HEK293 (cell line): ENCODE measurements around the gene STK11.
A peak's percentile ranks its signal among the peaks of the same experiment; 100 is the strongest.

ENCODE experiments used
- CTCF ChIA-PET: fragments of 350-600 bp; formaldehyde crosslinking; extraction: SDS; loops from one replicate; lab custom pipeline; 2021; ENCODE audit warnings: antibody characterized with exemption; lab: Yijun Ruan, JAX
- POLR2A ChIA-PET: fragments of 300-600 bp; formaldehyde crosslinking; extraction: SDS; loops from one replicate; lab custom pipeline; 2020; ENCODE audit warnings: antibody characterized with exemption, inconsistent platforms; lab: Yijun Ruan, JAX
- H3K27ac ChIP-seq: fragments of 200-500 bp; sonication (Bioruptor generic); 2 replicates; pipeline ENCODE4 v1.5.1; 2014; ENCODE audit warnings: low read depth, low read length, control low read depth, inconsistent platforms; ENCODE audit errors: extremely low read depth
- H3K36me3 ChIP-seq, 2 experiments: fragments of 200-500 bp in 1 of 2; sonication (Bioruptor generic) in 1 of 2; 1 replicate in 1 of 2; 2 replicates in 1 of 2; pipeline ENCODE4 v1.5.1; 2014 to 2017; ENCODE audit warnings: inconsistent platforms in 2 of 2, low read length in 2 of 2; ENCODE audit not compliant: control insufficient read depth in 2 of 2, insufficient read depth in 1 of 2
- H3K4me1 ChIP-seq: fragments of 200-500 bp; sonication (Bioruptor generic); 2 replicates; pipeline ENCODE4 v1.5.1; 2014; ENCODE audit warnings: mild to moderate bottlenecking, low read length, inconsistent platforms; ENCODE audit not compliant: control insufficient read depth, insufficient read depth
- H3K4me3 ChIP-seq: 2 replicates; pipeline ENCODE4 v1.5.1; 2011; ENCODE audit warnings: low read depth, mild to moderate bottlenecking, control low read depth, low read length, moderate library complexity
- H3K9me3 ChIP-seq: fragments of 200-500 bp; sonication (Bioruptor generic); 2 replicates; pipeline ENCODE4 v1.5.1; 2014; ENCODE audit warnings: low read depth, low read length, inconsistent platforms; ENCODE audit not compliant: control insufficient read depth, insufficient read depth
- GLIS1 ChIP-seq: fragments of 450-650 bp; formaldehyde crosslinking; IDR thresholded peaks from 2 replicates; pipeline ENCODE4 v1.5.1; 2016; ENCODE audit warnings: missing biosample characterization, missing genetic modification characterization
- GLIS2 ChIP-seq: fragments of 450-650 bp; formaldehyde crosslinking; IDR thresholded peaks from 2 replicates; pipeline ENCODE4 v1.5.1; 2016; ENCODE audit warnings: missing biosample characterization, missing genetic modification characterization
- KLF1 ChIP-seq: fragments of 450-650 bp; formaldehyde crosslinking; IDR thresholded peaks from 2 replicates; pipeline ENCODE4 v1.5.1; 2016; ENCODE audit warnings: missing biosample characterization, missing genetic modification characterization
- KLF10 ChIP-seq: fragments of 450-650 bp; IDR thresholded peaks from 2 replicates; pipeline ENCODE4 v1.5.1; 2018; ENCODE audit warnings: missing biosample characterization, mild to moderate bottlenecking, missing genetic modification characterization
- KLF16 ChIP-seq: fragments of 450-650 bp; formaldehyde crosslinking; IDR thresholded peaks from 2 replicates; pipeline ENCODE4 v1.5.1; 2017; ENCODE audit warnings: missing biosample characterization, missing genetic modification characterization
- KLF9 ChIP-seq: fragments of 450-650 bp; formaldehyde crosslinking; IDR thresholded peaks from 2 replicates; pipeline ENCODE4 v1.5.1; 2016; ENCODE audit warnings: missing biosample characterization, missing genetic modification characterization, low read depth
- MEIS1 ChIP-seq: sonication (generic); formaldehyde crosslinking; IDR thresholded peaks from 2 replicates; pipeline ENCODE4 v1.8.1; 2022; ENCODE audit warnings: missing genetic modification reagents, mild to moderate bottlenecking, borderline replicate concordance
- MYNN ChIP-seq: fragments of 450-650 bp; formaldehyde crosslinking; IDR thresholded peaks from 2 replicates; pipeline ENCODE4 v1.5.1; 2016; ENCODE audit warnings: missing biosample characterization, missing genetic modification characterization, borderline replicate concordance
- PATZ1 ChIP-seq: fragments of 450-650 bp; formaldehyde crosslinking; IDR thresholded peaks from 2 replicates; pipeline ENCODE4 v1.5.1; 2016; ENCODE audit warnings: missing biosample characterization, missing genetic modification characterization
- PBX3 ChIP-seq: sonication (generic); formaldehyde crosslinking; IDR thresholded peaks from 2 replicates; pipeline ENCODE4 v1.8.1; 2022; ENCODE audit warnings: mild to moderate bottlenecking, moderate library complexity, missing genetic modification reagents
- PRDM10 ChIP-seq: fragments of 450-650 bp; formaldehyde crosslinking; IDR thresholded peaks from 2 replicates; pipeline ENCODE4 v1.5.1; 2016; ENCODE audit warnings: missing biosample characterization, missing genetic modification characterization
- SALL2 ChIP-seq: fragments of 450-650 bp; formaldehyde crosslinking; IDR thresholded peaks from 2 replicates; pipeline ENCODE4 v1.5.0; 2017; ENCODE audit warnings: missing biosample characterization, mild to moderate bottlenecking, missing genetic modification characterization, borderline replicate concordance
- SP2 ChIP-seq: fragments of 450-650 bp; formaldehyde crosslinking; IDR thresholded peaks from 2 replicates; pipeline ENCODE4 v1.5.1; 2016; ENCODE audit warnings: missing biosample characterization, missing genetic modification characterization
- SP3 ChIP-seq: fragments of 450-650 bp; formaldehyde crosslinking; IDR thresholded peaks from 2 replicates; pipeline ENCODE4 v1.5.1; 2016; ENCODE audit warnings: missing biosample characterization, missing genetic modification characterization
- SP7 ChIP-seq: fragments of 450-650 bp; formaldehyde crosslinking; IDR thresholded peaks from 2 replicates; pipeline ENCODE4 v1.5.1; 2016; ENCODE audit warnings: missing biosample characterization, missing genetic modification characterization
- ZBTB49 ChIP-seq: fragments of 450-650 bp; formaldehyde crosslinking; IDR thresholded peaks from 2 replicates; pipeline ENCODE4 v1.5.1; 2016; ENCODE audit warnings: missing biosample characterization, missing genetic modification characterization, low read depth
- ZFHX2 ChIP-seq: fragments of 450-650 bp; formaldehyde crosslinking; conservative IDR thresholded peaks from 2 replicates; pipeline ENCODE4 v1.5.1; 2016; ENCODE audit warnings: missing biosample characterization, missing genetic modification characterization
- ZNF211 ChIP-seq: fragments of 450-650 bp; formaldehyde crosslinking; IDR thresholded peaks from 2 replicates; pipeline ENCODE4 v1.5.1; 2016; ENCODE audit warnings: low read depth, missing biosample characterization, missing genetic modification characterization
- ZNF398 ChIP-seq: fragments of 450-650 bp; formaldehyde crosslinking; IDR thresholded peaks from 2 replicates; pipeline ENCODE4 v1.5.1; 2017; ENCODE audit warnings: missing biosample characterization, missing genetic modification characterization
- ZNF530 ChIP-seq: fragments of 450-650 bp; formaldehyde crosslinking; IDR thresholded peaks from 2 replicates; pipeline ENCODE4 v1.5.1; 2016; ENCODE audit warnings: low read depth, missing biosample characterization, missing genetic modification characterization
- ZNF629 ChIP-seq: fragments of 450-650 bp; formaldehyde crosslinking; IDR thresholded peaks from 2 replicates; pipeline ENCODE4 v1.5.1; 2017; ENCODE audit warnings: missing biosample characterization, missing genetic modification characterization
- ZNF660 ChIP-seq: fragments of 450-650 bp; IDR thresholded peaks from 2 replicates; pipeline ENCODE4 v1.5.1; 2018; ENCODE audit warnings: missing biosample characterization, mild to moderate bottlenecking, missing genetic modification characterization
- TF ChIP-seq, protein P1 (sequence below): fragments of 450-650 bp; formaldehyde crosslinking; IDR thresholded peaks from 2 replicates; pipeline ENCODE4 v1.5.1; 2016; ENCODE audit warnings: missing biosample characterization, missing genetic modification characterization
- TF ChIP-seq, protein P2 (sequence below): fragments of 450-650 bp; formaldehyde crosslinking; optimal IDR thresholded peaks from 2 replicates; pipeline ENCODE3; 2016; ENCODE audit warnings: missing biosample characterization, mild to moderate bottlenecking, missing genetic modification characterization

STK11 gene

GRCh38 chr19:1269065-1269477 is 63.5 kb downstream of the STK11 start, which contains the start of gene CIRBP:
TSS of gene CIRBP (plus strand) at chr19:1269332. CDS start at chr19:1270934, 1,602 bp downstream.
- CTCF ChIA-PET = interaction anchor here (0.6 to 11.3 kb wide), 6 partner anchors 10 to 346 kb away, joined by 3 to 299 read pairs (median 4); no protein-coding TSS in a partner anchor
- Histone ChIP-seq H3K4me3 (peak within 1 kb of the TSS; percentile 44), H3K36me3 (peaks cover 4 to 43% of the 10 kb centered on the region in 2 experiments; a peak in 2 of 3 replicates), H3K4me1 (peaks cover 20% of the 10 kb centered on the region), H3K27ac (peak within 1 kb of the TSS; percentile 99), H3K9me3 (no peaks in the 10 kb centered on the region)
- POLR2A ChIA-PET = interaction anchor here (0.5 to 7.7 kb wide), 71 partner anchors 8 to 530 kb away, joined by 3 to 407 read pairs (median 4); partner anchors contain the start of genes ABCA7, ATP5F1D, CNN2 and GPX4
- TF ChIP-seq ZBTB49 (tag by site-specific recombination) = no peak
- no peak for TF ChIP-seq ZNF398 (tag by site-specific recombination)
- TF ChIP-seq, protein P1, sequence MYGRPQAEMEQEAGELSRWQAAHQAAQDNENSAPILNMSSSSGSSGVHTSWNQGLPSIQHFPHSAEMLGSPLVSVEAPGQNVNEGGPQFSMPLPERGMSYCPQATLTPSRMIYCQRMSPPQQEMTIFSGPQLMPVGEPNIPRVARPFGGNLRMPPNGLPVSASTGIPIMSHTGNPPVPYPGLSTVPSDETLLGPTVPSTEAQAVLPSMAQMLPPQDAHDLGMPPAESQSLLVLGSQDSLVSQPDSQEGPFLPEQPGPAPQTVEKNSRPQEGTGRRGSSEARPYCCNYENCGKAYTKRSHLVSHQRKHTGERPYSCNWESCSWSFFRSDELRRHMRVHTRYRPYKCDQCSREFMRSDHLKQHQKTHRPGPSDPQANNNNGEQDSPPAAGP (tag by site-specific recombination) = peak; percentile 19; the same call in 1 of the 2 replicates
- TF ChIP-seq ZNF211 = no peak
- TF ChIP-seq ZNF660 (tag by site-specific recombination) = peak; percentile 97; the same call in 1 of the 2 replicates
- TF ChIP-seq, protein P2, sequence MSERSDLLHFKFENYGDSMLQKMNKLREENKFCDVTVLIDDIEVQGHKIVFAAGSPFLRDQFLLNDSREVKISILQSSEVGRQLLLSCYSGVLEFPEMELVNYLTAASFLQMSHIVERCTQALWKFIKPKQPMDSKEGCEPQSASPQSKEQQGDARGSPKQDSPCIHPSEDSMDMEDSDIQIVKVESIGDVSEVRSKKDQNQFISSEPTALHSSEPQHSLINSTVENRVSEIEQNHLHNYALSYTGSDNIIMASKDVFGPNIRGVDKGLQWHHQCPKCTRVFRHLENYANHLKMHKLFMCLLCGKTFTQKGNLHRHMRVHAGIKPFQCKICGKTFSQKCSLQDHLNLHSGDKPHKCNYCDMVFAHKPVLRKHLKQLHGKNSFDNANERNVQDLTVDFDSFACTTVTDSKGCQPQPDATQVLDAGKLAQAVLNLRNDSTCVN (tag by site-specific recombination) = peak; percentile 81
- TF ChIP-seq SP7 (tag by site-specific recombination) = no peak; the same call in 1 of the 2 replicates
- TF ChIP-seq PATZ1 (tag by site-specific recombination) = peak; percentile 94
- TF ChIP-seq PBX3 = peak; percentile 18; the same call in 1 of the 2 replicates
- 0 out of 2 replicates have a peak, but pooled peaks have one; percentile 3 for TF ChIP-seq ZNF629 (tag by site-specific recombination)
- TF ChIP-seq MYNN = no peak
- peak; percentile 81; the same call in 1 of the 2 replicates for TF ChIP-seq KLF16 (tag by site-specific recombination)
- peak; percentile 64 for TF ChIP-seq KLF10 (tag by site-specific recombination)
- TF ChIP-seq ZFHX2 (tag by site-specific recombination) = no peak; the same call in 1 of the 2 replicates
- peak; percentile 80 for TF ChIP-seq KLF1 (tag by site-specific recombination)
- TF ChIP-seq SP3 (tag by site-specific recombination) = peak; percentile 95
- peak; percentile 98 for TF ChIP-seq SP2
- TF ChIP-seq GLIS1 (tag by site-specific recombination) = no peak; the same call in none of the 2 replicates
- no peak for TF ChIP-seq ZNF530 (tag by site-specific recombination)
- peak; percentile 79; the same call in 1 of the 2 replicates for TF ChIP-seq GLIS2 (tag by site-specific recombination)
- TF ChIP-seq KLF9 (tag by site-specific recombination) = peak; percentile 98
- TF ChIP-seq SALL2 (tag by site-specific recombination) = no peak
- no peak for TF ChIP-seq MEIS1 (CRISPR knock-in tag)
- peak; percentile 38 for TF ChIP-seq PRDM10 (tag by site-specific recombination)
